ENCODE measurements around the gene NPLOC4.
"Not testable (repeated sequence)": the region's sequence is repeated elsewhere in the genome, so short reads cannot be mapped to it uniquely, and the experiment has no call there.

The NPLOC4 gene

GRCh38 chr17:81630274-81630673 is 6.6 kb downstream of the NPLOC4 start:
- no peak for DNase-seq (ENCODE audit: extremely low spot score)
- POLR2A ChIA-PET = no interaction called here
- TF ChIP-seq, protein P1, sequence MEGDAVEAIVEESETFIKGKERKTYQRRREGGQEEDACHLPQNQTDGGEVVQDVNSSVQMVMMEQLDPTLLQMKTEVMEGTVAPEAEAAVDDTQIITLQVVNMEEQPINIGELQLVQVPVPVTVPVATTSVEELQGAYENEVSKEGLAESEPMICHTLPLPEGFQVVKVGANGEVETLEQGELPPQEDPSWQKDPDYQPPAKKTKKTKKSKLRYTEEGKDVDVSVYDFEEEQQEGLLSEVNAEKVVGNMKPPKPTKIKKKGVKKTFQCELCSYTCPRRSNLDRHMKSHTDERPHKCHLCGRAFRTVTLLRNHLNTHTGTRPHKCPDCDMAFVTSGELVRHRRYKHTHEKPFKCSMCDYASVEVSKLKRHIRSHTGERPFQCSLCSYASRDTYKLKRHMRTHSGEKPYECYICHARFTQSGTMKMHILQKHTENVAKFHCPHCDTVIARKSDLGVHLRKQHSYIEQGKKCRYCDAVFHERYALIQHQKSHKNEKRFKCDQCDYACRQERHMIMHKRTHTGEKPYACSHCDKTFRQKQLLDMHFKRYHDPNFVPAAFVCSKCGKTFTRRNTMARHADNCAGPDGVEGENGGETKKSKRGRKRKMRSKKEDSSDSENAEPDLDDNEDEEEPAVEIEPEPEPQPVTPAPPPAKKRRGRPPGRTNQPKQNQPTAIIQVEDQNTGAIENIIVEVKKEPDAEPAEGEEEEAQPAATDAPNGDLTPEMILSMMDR (IDR thresholded peaks at IDR 0.05; ENCODE audit: control extremely low read depth, extremely low read depth, low read depth, missing control alignments) = no peak
- CTCF ChIA-PET = interaction anchor here (0.9 to 1.7 kb wide), 2 partner anchors 15 to 29 kb away, joined by 3 to 5 read pairs; no protein-coding TSS in a partner anchor

DNA sequence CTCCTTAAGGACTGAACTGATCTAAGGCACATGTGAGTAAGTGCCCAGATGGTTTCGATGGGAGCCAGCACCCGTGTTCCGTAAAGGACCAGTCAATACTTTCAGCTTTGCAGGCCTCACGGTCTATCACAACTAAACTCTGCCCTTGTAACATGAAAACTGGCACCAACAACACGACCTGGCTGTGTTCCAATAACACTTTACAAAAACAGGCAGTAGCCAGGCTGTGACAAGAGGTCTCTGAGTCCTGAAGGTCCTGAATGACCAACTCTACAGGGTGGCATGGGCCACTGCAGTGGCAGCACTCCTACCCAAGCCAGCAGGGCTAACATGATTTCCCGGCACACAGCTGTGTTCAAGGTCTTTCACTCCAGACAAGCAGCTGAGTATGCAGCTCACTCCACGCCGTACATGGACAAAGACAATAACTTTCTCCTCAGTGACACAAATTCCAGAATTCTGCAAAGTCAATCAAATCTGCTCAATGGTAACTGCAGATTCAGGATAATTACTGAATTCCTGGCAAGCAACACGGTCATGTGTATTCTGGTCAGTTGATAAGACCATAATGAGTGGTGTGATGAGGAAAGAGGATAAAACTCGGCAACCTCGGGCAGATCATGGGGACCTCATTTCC is 15.3 kb downstream of the NPLOC4 start:
- POLR2A ChIA-PET = no interaction called here
- no peak for DNase-seq (ENCODE audit: extremely low spot score)
- CTCF ChIA-PET = interaction anchor here (1.6 kb wide), 1 partner anchor 21 kb away, joined by 8 read pairs; no protein-coding TSS in a partner anchor
- TF ChIP-seq, protein P1 (IDR thresholded peaks at IDR 0.05; ENCODE audit: control extremely low read depth, extremely low read depth, low read depth, missing control alignments) = no peak

DNA sequence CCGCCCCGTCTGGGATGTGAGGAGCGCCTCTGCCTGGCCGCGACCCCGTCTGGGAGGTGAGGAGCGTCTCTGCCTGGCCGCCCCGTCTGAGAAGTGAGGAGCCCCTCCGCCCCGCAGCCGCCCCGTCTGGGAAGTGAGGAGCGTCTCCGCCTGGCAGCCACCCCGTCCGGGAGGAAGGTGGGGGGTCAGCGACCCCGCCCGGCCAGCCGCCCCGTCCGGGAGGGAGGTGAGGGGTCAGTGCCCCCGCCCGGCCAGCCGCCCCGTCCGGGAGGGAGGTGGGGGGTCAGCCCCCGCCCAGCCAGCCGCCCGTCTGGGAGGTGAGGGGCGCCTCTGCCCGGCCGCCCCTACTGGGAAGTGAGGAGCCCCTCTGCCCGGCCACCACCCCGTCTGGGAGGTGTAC is 18.6 kb downstream of the NPLOC4 start:
- DNase-seq (ENCODE audit: extremely low spot score); CTCF ChIA-PET; POLR2A ChIA-PET: not testable (repeated sequence)

DNA sequence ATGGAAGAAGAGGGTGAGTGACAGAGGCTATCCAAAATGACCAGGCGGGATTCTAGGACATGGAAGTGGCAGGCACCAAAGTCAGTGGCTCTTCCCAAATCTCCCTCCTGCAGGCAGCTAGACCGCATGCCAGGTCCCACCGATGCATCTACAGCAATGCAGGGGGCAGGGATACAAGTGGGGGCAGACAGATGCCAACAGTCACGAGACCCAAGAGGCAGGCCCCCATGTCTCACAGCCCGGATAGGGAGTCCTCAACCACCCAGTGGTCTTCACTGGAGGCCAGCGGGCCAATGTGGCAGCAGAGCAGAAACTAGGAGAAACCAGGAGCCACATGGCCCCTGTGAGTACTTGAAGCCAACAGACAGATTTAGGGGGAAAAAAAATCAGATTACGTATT is 20.0 kb downstream of the NPLOC4 start:
- no peak for DNase-seq (ENCODE audit: extremely low spot score)
- POLR2A ChIA-PET = no interaction called here
- TF ChIP-seq, protein P1 (IDR thresholded peaks at IDR 0.05; ENCODE audit: control extremely low read depth, extremely low read depth, low read depth, missing control alignments) = no peak
- CTCF ChIA-PET = no interaction called here

DNA sequence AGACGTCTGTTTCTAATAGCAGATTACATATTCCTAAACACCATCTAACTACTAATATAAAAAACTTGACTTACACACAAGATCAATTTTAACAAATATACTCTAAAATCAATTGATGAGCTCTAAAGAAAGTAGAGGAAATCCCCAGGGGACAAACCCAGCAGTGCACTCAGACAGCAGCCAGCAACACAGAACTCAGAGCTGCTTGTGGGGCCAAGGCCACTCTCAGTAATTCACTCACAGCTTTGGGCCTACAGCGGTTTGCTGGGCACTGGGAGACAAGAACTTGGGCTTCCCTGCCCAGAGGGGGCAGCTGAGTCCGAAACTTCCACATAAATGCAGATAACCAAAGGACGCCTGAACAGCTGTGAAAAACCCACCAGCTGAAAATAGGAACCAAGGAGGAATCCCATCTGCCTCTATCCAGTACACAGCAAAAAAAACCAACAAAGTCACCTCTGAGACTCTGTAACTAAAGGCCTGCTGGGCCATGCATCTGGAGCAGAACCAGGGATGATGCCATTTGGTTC is 21.4 kb downstream of the NPLOC4 start:
- no peak for DNase-seq (ENCODE audit: extremely low spot score)
- TF ChIP-seq, protein P1 (IDR thresholded peaks at IDR 0.05; ENCODE audit: control extremely low read depth, extremely low read depth, low read depth, missing control alignments) = no peak
- POLR2A ChIA-PET = interaction anchor here (0.7 kb wide), 1 partner anchor 800 kb away, joined by 3 read pairs; no protein-coding TSS in a partner anchor
- CTCF ChIA-PET = interaction anchor here (0.8 to 3.6 kb wide), 4 partner anchors 10 to 70 kb away, joined by 3 to 27 read pairs (median 3); no protein-coding TSS in a partner anchor

DNA sequence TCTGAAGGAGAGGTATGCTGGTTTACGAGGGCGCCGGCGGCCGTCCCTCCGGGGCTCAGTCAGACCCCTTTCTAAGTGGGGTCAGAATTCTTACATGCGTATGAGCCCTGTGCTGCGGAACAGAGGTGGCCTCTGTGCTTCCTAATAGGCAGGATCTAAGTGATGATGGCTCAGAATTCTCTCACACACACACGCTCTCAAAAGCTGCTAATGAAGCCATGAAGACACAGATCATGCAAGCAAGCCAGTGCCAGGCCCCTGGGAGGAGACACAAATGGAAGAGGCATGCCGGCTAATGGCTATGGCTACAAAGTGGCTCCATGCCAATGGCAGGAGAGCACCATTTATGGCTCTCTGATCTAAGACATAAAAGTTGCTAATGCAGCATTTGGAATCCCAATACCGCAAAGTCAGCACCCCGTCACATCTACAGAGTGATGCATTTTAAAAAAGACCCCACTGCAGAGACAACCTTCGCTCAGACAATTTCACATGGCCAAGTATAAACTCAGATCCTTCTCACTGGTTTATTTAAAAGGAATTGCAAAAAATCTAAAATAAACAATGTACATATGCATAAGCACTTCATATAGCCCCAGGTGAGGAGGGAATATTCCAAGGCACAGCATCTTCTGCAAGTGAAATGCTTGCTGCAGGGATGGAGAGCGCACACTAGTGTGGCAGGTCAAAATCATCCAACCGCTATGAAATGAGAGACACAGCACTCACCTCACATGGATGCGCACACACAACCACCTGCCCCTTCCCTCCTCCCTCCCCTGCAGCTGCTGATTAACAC is 24.5 kb downstream of the NPLOC4 start:
- DNase-seq (ENCODE audit: extremely low spot score) = no peak
- TF ChIP-seq, protein P1 (IDR thresholded peaks at IDR 0.05; ENCODE audit: control extremely low read depth, extremely low read depth, low read depth, missing control alignments) = no peak
- POLR2A ChIA-PET = no interaction called here
- CTCF ChIA-PET = interaction anchor here (0.6 to 3.6 kb wide), 3 partner anchors 12 to 15 kb away, joined by 3 to 27 read pairs (median 6); no protein-coding TSS in a partner anchor
